GM23338 (cell line): ENCODE results near the gene BCOR. TPM values are rescaled to one million over a fixed set of nuclear protein-coding genes. Genes with fewer than 3 reads are reported as not detected.

Experiments used
- ATAC-seq: fragments of 200-7000 bp; cut with Tn5 transposase; 3 replicates; pipeline ENCODE4 v1.9.1; 2020
- DNase-seq: peaks from one replicate; pipeline ENCODE4 v3.0.0-alpha.2; 2015; ENCODE audit warnings: low spot score
- H2AFZ ChIP-seq: fragments of 200-600 bp; sonication (generic); 2 replicates; pipeline ENCODE4 v1.8.0; 2016; ENCODE audit warnings: antibody characterized with exemption, mild to moderate bottlenecking, moderate library complexity
- H3F3A ChIP-seq: fragments of 200-600 bp; sonication (generic); replicated peaks from 2 replicates; pipeline ENCODE4 v1.8.0; 2017; ENCODE audit warnings: antibody characterized with exemption, mixed run types, low read depth
- H3K27ac ChIP-seq: fragments of 200-600 bp; sonication (generic); 2 replicates; pipeline ENCODE4 v1.6.1; 2016; ENCODE audit warnings: low read depth
- H3K27me3 ChIP-seq: fragments of 200-600 bp; sonication (generic); 2 replicates; pipeline ENCODE4 v1.8.0; 2016; ENCODE audit warnings: mild to moderate bottlenecking, mixed run types, moderate library complexity; ENCODE audit not compliant: insufficient read depth
- H3K36me3 ChIP-seq: fragments of 200-600 bp; sonication (generic); 2 replicates; pipeline ENCODE4 v1.8.0; 2016; ENCODE audit warnings: mild to moderate bottlenecking; ENCODE audit not compliant: insufficient read depth
- H3K4me1 ChIP-seq: fragments of 200-600 bp; sonication (generic); 2 replicates; pipeline ENCODE4 v1.8.0; 2016; ENCODE audit warnings: mild to moderate bottlenecking, moderate library complexity; ENCODE audit not compliant: insufficient read depth
- H3K4me2 ChIP-seq: fragments of 200-600 bp; sonication (generic); 2 replicates; pipeline ENCODE4 v1.7.1; 2017; ENCODE audit warnings: mixed run types
- H3K4me3 ChIP-seq: fragments of 200-600 bp; sonication (generic); 2 replicates; pipeline ENCODE4 v1.6.1; 2016; ENCODE audit warnings: mixed run types
- H3K79me2 ChIP-seq: fragments of 200-600 bp; sonication (generic); replicated peaks from 2 replicates; pipeline ENCODE4 v1.8.0; 2017; ENCODE audit warnings: mild to moderate bottlenecking; ENCODE audit not compliant: insufficient read depth
- H3K9me2 ChIP-seq: fragments of 200-600 bp; sonication (generic); 2 replicates; pipeline ENCODE4 v1.8.0; 2017; ENCODE audit not compliant: insufficient read depth
- H4K20me1 ChIP-seq: fragments of 200-600 bp; sonication (generic); replicated peaks from 2 replicates; pipeline ENCODE4 v1.8.0; 2017; ENCODE audit warnings: mild to moderate bottlenecking; ENCODE audit not compliant: insufficient read depth
- H3K27ac Mint-ChIP-seq: 2 replicates; pipeline ENCODE4 v1.8.0; 2020; ENCODE audit warnings: inconsistent platforms, mild to moderate bottlenecking, moderate library complexity, mixed read lengths
- H3K27me3 Mint-ChIP-seq: 3 replicates; pipeline ENCODE4 v1.8.0; 2022; ENCODE audit warnings: low read depth, mild to moderate bottlenecking, moderate library complexity, mixed read lengths, inconsistent platforms; ENCODE audit not compliant: insufficient read depth, poor library complexity
- H3K36me3 Mint-ChIP-seq: 3 replicates; pipeline ENCODE4 v1.8.0; 2021; ENCODE audit warnings: low read depth, mild to moderate bottlenecking, inconsistent platforms, moderate library complexity, mixed read lengths
- H3K4me1 Mint-ChIP-seq: 3 replicates; pipeline ENCODE4 v1.8.0; 2020; ENCODE audit warnings: mild to moderate bottlenecking, inconsistent platforms, mixed read lengths
- H3K4me3 Mint-ChIP-seq: 3 replicates; pipeline ENCODE4 v1.8.0; 2021; ENCODE audit warnings: moderate library complexity, mild to moderate bottlenecking, inconsistent platforms, mixed read lengths
- H3K9me3 Mint-ChIP-seq: 3 replicates; pipeline ENCODE4 v1.8.0; 2020; ENCODE audit warnings: moderate library complexity, mild to moderate bottlenecking, inconsistent platforms, mixed read lengths
- CREB1 ChIP-seq: fragments of 250-450 bp; sonication (Bioruptor Pico); IDR thresholded peaks from 2 replicates; pipeline ENCODE4 v1.5.0; 2020; ENCODE audit warnings: low read depth, mild to moderate bottlenecking, moderate library complexity
- EZH2 ChIP-seq: fragments of 200-600 bp; sonication (generic); IDR thresholded peaks from one replicate; pipeline ENCODE4 v1.8.0; 2017; ENCODE audit warnings: antibody characterized with exemption, mild to moderate bottlenecking, low read depth; ENCODE audit not compliant: unreplicated experiment
- JUNB ChIP-seq: IDR thresholded peaks from one replicate; pipeline ENCODE4 v1.6.1; 2016; ENCODE audit warnings: antibody characterized with exemption; ENCODE audit not compliant: unreplicated experiment
- NANOG ChIP-seq: IDR thresholded peaks from 2 replicates; pipeline ENCODE4 v1.6.1; 2016; ENCODE audit warnings: antibody characterized with exemption, borderline replicate concordance
- STAT1 ChIP-seq: IDR thresholded peaks from one replicate; pipeline ENCODE4 v1.6.1; 2016; ENCODE audit warnings: antibody characterized with exemption; ENCODE audit not compliant: unreplicated experiment
- ZNF114 ChIP-seq: fragments of 250-450 bp; sonication (Bioruptor Pico); IDR thresholded peaks from 2 replicates; pipeline ENCODE4 v1.5.0; 2020; ENCODE audit warnings: mild to moderate bottlenecking, moderate library complexity
- ZNF331 ChIP-seq: fragments of 250-450 bp; sonication (Bioruptor Pico); IDR thresholded peaks from 2 replicates; pipeline ENCODE4 v1.5.0; 2020; ENCODE audit warnings: low read depth, mild to moderate bottlenecking, moderate library complexity
- polyA plus RNA-seq: library from polyadenylated mRNA; unstranded; fragments of >200 nt; fragmentation: Nextera tagmentation; extraction: Ambion mirVana; gene quantifications from 2 replicates; pipeline ENCODE4 v1.2.1, GENCODE V29; 2016
- total RNA-seq: library from RNA; depleted of rRNA; stranded (reverse); fragments of >200 nt; shearing (Covaris generic); gene quantifications from 2 replicates; pipeline ENCODE4 v1.2.3, GENCODE V29; 2014
- TF ChIP-seq, protein P1 (sequence below): IDR thresholded peaks from one replicate; pipeline ENCODE4 v1.6.1; 2018; ENCODE audit warnings: antibody characterized with exemption; ENCODE audit not compliant: unreplicated experiment
- TF ChIP-seq, protein P2 (sequence below): IDR thresholded peaks from 2 replicates; pipeline ENCODE4 v1.6.1; 2016; ENCODE audit warnings: antibody characterized with exemption

Gene BCOR
- total and polyA plus RNA-seq, 2 experiments from 2014 or later: 25.5 to 60.8 TPM

DNA sequence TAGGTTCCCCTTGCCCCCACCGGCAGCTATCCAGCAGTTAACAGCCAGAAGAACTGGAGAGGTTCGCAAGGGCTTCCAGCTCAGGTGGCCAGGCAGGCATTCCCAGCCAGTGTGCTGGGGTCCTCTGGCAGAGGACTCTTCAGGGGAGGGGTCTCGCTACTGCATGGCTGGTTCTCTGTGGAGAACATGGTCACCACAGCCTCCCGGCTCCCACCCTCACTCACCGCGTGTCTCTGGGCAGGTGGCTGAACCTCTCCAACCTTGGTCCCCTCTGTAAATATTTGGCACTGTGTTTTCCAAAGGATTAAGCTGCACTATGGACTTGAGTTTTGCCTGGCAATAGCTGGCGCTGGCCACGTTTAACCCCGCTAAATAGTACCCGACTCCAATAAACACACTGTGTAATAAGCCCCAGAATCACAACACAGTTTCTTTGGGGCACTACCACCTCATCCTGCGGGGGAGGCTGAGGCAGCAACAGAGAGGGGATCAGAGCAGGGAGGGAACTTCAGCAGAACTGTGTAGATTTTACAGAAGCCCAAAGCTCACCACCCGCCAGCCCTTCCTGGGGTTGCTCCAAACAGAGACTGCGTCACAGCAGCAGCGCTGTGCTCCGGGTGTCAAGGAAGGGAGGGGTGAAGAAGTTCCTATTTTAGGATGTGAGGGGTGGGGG lies 15.2 kb downstream of the BCOR start (continued):
- TF ChIP-seq NANOG (no peak), JUNB (no peak), ZNF114 (no peak), EZH2 (no peak), STAT1 (no peak), ZNF331 (CRISPR knock-in tag) (no peak), CREB1 (CRISPR knock-in tag) (no peak)
- TF ChIP-seq, protein P1, sequence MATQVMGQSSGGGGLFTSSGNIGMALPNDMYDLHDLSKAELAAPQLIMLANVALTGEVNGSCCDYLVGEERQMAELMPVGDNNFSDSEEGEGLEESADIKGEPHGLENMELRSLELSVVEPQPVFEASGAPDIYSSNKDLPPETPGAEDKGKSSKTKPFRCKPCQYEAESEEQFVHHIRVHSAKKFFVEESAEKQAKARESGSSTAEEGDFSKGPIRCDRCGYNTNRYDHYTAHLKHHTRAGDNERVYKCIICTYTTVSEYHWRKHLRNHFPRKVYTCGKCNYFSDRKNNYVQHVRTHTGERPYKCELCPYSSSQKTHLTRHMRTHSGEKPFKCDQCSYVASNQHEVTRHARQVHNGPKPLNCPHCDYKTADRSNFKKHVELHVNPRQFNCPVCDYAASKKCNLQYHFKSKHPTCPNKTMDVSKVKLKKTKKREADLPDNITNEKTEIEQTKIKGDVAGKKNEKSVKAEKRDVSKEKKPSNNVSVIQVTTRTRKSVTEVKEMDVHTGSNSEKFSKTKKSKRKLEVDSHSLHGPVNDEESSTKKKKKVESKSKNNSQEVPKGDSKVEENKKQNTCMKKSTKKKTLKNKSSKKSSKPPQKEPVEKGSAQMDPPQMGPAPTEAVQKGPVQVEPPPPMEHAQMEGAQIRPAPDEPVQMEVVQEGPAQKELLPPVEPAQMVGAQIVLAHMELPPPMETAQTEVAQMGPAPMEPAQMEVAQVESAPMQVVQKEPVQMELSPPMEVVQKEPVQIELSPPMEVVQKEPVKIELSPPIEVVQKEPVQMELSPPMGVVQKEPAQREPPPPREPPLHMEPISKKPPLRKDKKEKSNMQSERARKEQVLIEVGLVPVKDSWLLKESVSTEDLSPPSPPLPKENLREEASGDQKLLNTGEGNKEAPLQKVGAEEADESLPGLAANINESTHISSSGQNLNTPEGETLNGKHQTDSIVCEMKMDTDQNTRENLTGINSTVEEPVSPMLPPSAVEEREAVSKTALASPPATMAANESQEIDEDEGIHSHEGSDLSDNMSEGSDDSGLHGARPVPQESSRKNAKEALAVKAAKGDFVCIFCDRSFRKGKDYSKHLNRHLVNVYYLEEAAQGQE: no peak
- TF ChIP-seq, protein P2, sequence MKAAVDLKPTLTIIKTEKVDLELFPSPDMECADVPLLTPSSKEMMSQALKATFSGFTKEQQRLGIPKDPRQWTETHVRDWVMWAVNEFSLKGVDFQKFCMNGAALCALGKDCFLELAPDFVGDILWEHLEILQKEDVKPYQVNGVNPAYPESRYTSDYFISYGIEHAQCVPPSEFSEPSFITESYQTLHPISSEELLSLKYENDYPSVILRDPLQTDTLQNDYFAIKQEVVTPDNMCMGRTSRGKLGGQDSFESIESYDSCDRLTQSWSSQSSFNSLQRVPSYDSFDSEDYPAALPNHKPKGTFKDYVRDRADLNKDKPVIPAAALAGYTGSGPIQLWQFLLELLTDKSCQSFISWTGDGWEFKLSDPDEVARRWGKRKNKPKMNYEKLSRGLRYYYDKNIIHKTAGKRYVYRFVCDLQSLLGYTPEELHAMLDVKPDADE: no peak

DNA sequence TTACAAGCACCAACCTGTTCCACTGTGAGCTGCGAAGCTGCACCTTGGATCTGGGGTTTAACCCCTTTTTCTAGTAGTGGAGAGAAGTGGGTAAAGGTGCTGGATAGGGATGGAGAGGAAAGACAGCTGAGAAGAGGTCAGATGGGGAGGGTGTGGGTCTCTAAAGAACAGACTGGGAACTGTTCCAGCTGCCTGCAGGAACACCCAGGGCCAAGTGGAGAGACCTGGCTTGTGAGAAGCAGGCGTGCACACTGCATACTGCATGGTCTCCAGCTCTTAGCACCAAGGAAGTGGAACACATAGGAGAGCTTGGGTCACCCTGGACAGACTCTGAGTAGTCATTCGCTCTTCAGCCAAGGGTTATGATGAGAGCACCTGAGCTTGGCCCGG lies 16.1 kb downstream of the BCOR start:
- Mint-ChIP-seq H3K27ac (no peak overlapping the region), H3K9me3 (no peaks in the 10 kb centered on the region; the same call in 2 of the 3 replicates), H3K27me3 (peaks cover 37% of the 10 kb centered on the region), H3K36me3 (peaks cover 20% of the 10 kb centered on the region), H3K4me1 (peaks cover 69% of the 10 kb centered on the region), H3K4me3 (peak overlapping the region; percentile 50)
- TF ChIP-seq ZNF331 (CRISPR knock-in tag) (no peak), CREB1 (CRISPR knock-in tag) (no peak), STAT1 (no peak)
- TF ChIP-seq, protein P1: no peak
- no peak for ATAC-seq
- Histone ChIP-seq H2AFZ (no peak overlapping the region), H3F3A (no peaks in the 10 kb centered on the region), H4K20me1 (peaks cover 4% of the 10 kb centered on the region), H3K27ac (no peak overlapping the region), H3K79me2 (peaks cover 91% of the 10 kb centered on the region), H3K4me1 (peaks cover 45% of the 10 kb centered on the region), H3K36me3 (no peaks in the 10 kb centered on the region), H3K27me3 (peaks cover 30% of the 10 kb centered on the region), H3K9me2 (no peaks in the 10 kb centered on the region), H3K4me2 (peak overlapping the region; percentile 66), H3K4me3 (0 out of 2 replicates have a peak overlapping the region, but pooled peaks have one; percentile 32)
- no peak for DNase-seq
